ENCODE measurements around the gene SLC4A4.

GRCh38 chr4:71361476-71361875, 22.7 kb downstream of the SLC4A4 start:
- TF ChIP-seq EZH2 (IDR thresholded peaks at IDR 0.05; ENCODE audit: borderline replicate concordance, low read depth, low read length, severe bottlenecking) (no peak), CTCF (IDR thresholded peaks at IDR 0.05; ENCODE audit: borderline replicate concordance, extremely low read depth, low read length, poor library complexity, severe bottlenecking) (no peak)
